Measurements from ENCODE around the gene STUM.

GRCh38 chr1:226604560-226605317 lies 56.2 kb downstream of the STUM start:
- TF ChIP-seq, protein P1, sequence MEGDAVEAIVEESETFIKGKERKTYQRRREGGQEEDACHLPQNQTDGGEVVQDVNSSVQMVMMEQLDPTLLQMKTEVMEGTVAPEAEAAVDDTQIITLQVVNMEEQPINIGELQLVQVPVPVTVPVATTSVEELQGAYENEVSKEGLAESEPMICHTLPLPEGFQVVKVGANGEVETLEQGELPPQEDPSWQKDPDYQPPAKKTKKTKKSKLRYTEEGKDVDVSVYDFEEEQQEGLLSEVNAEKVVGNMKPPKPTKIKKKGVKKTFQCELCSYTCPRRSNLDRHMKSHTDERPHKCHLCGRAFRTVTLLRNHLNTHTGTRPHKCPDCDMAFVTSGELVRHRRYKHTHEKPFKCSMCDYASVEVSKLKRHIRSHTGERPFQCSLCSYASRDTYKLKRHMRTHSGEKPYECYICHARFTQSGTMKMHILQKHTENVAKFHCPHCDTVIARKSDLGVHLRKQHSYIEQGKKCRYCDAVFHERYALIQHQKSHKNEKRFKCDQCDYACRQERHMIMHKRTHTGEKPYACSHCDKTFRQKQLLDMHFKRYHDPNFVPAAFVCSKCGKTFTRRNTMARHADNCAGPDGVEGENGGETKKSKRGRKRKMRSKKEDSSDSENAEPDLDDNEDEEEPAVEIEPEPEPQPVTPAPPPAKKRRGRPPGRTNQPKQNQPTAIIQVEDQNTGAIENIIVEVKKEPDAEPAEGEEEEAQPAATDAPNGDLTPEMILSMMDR (IDR thresholded peaks at IDR 0.05), result no peak
- TF ChIP-seq EP300 (IDR thresholded peaks at IDR 0.05; ENCODE audit: low read depth) (no peak), POLR2AphosphoS5 (IDR thresholded peaks at IDR 0.05) (no peak)

Data from transverse colon (tissue), 4 donors.